Right atrium auricular region (tissue), 2 donors: Measurements from ENCODE around the gene TEX12. TPM values are rescaled to one million over a fixed set of nuclear protein-coding genes. Genes with fewer than 3 reads are reported as not detected.

Experiments used
- DNase-seq: peaks from one replicate; pipeline ENCODE4 v3.0.0-alpha.2; 2019; ENCODE audit warnings: low spot score
- H3K27ac ChIP-seq, 2 donors: fragments of 200-600 bp; sonication (generic); 1 replicate in 1 of 2; 2 replicates in 1 of 2; pipeline ENCODE4 v1.5.1; 2016 to 2019
- H3K27me3 ChIP-seq, 2 donors: fragments of 200-600 bp; sonication (generic); one replicate each; pipeline versions ENCODE4 v1.5.1 to v1.6.0; 2017 to 2019
- H3K36me3 ChIP-seq: fragments of 200-600 bp; sonication (generic); one replicate; pipeline ENCODE4 v1.5.1; 2016
- H3K4me1 ChIP-seq, 2 donors: fragments of 200-600 bp; sonication (generic); one replicate each; pipeline versions ENCODE4 v1.5.1 to v1.6.0; 2017 to 2019
- H3K4me3 ChIP-seq, 2 donors: fragments of 200-600 bp; sonication (generic); 1 replicate in 1 of 2; 2 replicates in 1 of 2; pipeline ENCODE4 v1.5.1; 2017 to 2019; ENCODE audit warnings: mild to moderate bottlenecking in 1 of 2, moderate library complexity in 1 of 2
- H3K9me3 ChIP-seq, 2 donors: fragments of 200-600 bp; sonication (generic); one replicate each; pipeline ENCODE4 v1.5.1; 2019
- total RNA-seq, 2 donors: library from RNA; depleted of rRNA; stranded (reverse); fragments of >200 nt; gene quantifications; one replicate each; pipeline ENCODE4 v1.1.0, GENCODE V29; 2016
- TF ChIP-seq, protein P1 (sequence below), 2 donors: fragments of 200-600 bp; sonication (generic); IDR thresholded peaks; one replicate each; pipeline ENCODE4 v1.5.1; 2019; ENCODE audit warnings: antibody characterized with exemption in 2 of 2

The TEX12 gene, protein sequence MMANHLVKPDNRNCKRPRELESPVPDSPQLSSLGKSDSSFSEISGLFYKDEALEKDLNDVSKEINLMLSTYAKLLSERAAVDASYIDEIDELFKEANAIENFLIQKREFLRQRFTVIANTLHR
- not detected for total RNA-seq

DNA sequence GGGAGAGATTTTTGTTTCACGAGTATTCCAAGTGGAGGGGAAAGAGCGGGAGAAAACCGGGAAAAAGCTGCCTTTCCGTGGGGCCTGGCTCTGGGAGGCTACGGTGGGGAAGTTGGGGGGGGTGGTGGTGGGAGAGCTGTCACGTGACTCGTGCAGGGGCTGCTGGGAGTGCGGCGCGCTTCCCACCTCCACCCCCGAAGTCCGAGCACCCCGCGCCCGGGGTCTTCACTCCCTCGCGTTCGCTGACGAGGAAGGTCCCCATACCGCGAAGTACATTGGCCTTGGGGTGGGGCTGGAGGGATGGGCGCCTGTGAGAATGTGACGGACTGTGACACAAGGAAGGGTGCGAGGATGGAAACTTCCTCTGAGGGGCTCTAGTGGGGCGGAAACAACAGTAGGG, at the start of gene TEX12:
TSS of gene TEX12 (plus strand) at position 228 of the 400 bp plus-strand sequence. CDS start 1,897 bp downstream, outside the sequence.
- DNase-seq, result no peak
- no peaks in the 10 kb centered on the region for H3K27me3 ChIP-seq
- H3K27ac ChIP-seq, result no peak within 1 kb of the TSS

DNA sequence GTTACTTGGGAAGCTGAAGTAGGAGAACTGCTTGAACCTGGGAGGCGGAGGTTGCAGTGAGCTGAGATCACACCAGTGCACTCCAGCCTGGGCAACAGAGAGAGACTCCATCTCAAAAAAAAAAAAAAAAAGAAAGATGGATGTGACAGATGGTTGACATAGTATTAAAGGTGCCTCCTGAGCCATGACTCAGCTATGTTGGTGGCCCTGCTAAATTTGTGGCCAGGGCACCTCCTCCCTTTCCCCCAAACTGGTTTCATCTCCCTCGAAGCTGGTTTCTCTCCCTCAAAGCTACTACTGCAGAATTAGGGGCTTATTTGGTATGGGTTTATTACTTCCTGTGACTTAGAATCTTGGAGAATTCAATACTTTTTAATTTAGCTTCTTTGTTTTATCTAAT, 49.0 kb upstream of the TEX12 start:
- H3K27me3 ChIP-seq, result no peaks in the 10 kb centered on the region
- H3K9me3 ChIP-seq, result no peaks in the 10 kb centered on the region
- H3K27ac ChIP-seq, result no peak overlapping the region
- H3K4me1 ChIP-seq, result no peaks in the 10 kb centered on the region
- H3K36me3 ChIP-seq, result peaks cover 8% of the 10 kb centered on the region
- TF ChIP-seq, protein P1, sequence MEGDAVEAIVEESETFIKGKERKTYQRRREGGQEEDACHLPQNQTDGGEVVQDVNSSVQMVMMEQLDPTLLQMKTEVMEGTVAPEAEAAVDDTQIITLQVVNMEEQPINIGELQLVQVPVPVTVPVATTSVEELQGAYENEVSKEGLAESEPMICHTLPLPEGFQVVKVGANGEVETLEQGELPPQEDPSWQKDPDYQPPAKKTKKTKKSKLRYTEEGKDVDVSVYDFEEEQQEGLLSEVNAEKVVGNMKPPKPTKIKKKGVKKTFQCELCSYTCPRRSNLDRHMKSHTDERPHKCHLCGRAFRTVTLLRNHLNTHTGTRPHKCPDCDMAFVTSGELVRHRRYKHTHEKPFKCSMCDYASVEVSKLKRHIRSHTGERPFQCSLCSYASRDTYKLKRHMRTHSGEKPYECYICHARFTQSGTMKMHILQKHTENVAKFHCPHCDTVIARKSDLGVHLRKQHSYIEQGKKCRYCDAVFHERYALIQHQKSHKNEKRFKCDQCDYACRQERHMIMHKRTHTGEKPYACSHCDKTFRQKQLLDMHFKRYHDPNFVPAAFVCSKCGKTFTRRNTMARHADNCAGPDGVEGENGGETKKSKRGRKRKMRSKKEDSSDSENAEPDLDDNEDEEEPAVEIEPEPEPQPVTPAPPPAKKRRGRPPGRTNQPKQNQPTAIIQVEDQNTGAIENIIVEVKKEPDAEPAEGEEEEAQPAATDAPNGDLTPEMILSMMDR (IDR thresholded peaks at IDR 0.05), result no peak
- no peak for DNase-seq
- H3K4me3 ChIP-seq, result no peak overlapping the region

More for the DNA sequence above, at the start of gene TEX12:
- Histone ChIP-seq H3K4me1 (peaks cover 0 to 8% of the 10 kb centered on the region in 2 donors), H3K4me3 (no peak within 1 kb of the TSS), H3K9me3 (no peaks in the 10 kb centered on the region), H3K36me3 (no peaks in the 10 kb centered on the region)
- TF ChIP-seq, protein P1 (IDR thresholded peaks at IDR 0.05), result no peak

DNA sequence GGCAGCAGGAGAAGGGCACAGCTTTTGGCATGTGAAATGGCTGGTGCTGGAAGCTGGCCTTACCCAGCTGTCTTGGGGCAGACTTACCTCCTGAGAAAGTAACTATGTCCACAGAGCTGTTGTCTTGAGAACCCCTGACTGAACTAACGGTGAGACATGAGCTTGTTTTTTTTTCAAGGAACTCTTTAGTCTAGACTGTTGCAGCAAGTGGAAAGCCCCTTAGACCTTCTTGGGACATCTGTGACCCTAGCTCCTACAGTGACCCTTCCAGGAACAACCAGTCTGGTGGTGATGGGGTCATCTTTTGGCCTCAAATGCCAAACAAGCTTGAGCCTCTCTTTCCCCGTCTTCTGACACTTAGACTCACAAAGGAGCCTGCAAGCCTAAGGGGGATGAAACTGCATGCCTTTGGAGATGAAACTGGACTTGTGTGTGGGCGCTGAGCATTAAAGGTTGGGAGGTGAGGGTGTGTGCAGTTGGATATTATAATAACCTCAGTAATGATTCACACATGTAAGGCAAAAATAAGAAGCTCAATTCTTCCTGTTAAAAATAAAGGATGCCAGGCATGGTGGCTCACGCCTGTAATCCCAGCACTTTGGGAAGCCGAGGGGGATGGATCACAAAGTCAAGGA, 45.1 kb upstream of the TEX12 start:
- no peaks in the 10 kb centered on the region for H3K27me3 ChIP-seq
- no peak for DNase-seq
- TF ChIP-seq, protein P1 (IDR thresholded peaks at IDR 0.05), result no peak
- H3K36me3 ChIP-seq, result peaks cover 8% of the 10 kb centered on the region
- H3K4me3 ChIP-seq, result no peak overlapping the region
- no peaks in the 10 kb centered on the region for H3K9me3 ChIP-seq
- no peak overlapping the region for H3K27ac ChIP-seq
- no peaks in the 10 kb centered on the region for H3K4me1 ChIP-seq

DNA sequence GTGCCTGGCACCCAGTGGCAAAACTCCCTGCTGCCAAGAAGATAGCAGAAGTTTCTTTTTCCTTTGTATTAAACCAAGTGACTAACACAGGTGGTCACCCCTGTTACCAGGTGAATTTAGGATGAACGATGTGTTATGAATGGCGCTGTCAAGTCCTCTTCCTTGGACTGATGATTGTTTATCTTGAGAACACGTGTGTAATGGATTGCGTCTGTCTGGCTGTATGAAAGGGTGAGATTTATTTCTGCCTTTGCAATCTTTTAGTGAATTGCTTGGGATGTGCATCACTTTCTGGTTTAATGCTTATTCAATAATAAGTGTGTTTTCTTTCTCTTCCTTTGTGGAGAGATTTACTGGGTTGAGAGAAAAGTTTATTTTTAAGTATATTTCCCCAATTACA, 44.0 kb upstream of the TEX12 start:
- Histone ChIP-seq H3K9me3 (no peaks in the 10 kb centered on the region), H3K27ac (no peak overlapping the region), H3K27me3 (no peaks in the 10 kb centered on the region), H3K4me1 (no peaks in the 10 kb centered on the region), H3K4me3 (no peak overlapping the region), H3K36me3 (peaks cover 8% of the 10 kb centered on the region)
- no peak for DNase-seq
- TF ChIP-seq, protein P1 (IDR thresholded peaks at IDR 0.05), result no peak

DNA sequence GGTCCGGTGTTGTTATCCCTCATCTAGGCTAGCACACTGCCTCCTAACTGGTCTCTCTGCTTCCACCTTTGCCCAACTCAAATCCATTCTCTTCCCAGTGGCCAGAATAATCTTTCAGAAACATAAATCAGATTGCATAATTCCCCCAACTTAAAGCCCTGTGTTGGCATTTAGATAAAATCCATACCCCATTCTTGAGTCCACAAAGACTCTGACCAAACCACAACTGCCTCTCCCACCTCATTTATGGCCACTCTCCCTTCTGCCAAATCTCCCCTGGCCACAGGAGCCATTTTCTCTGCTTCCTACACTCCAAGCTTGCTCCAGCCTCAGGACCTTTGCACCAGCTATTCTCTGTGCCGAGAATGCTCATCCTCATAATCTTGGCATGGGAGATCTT, 40.1 kb upstream of the TEX12 start:
- no peak overlapping the region for H3K27ac ChIP-seq
- H3K27me3 ChIP-seq, result no peaks in the 10 kb centered on the region
- H3K4me3 ChIP-seq, result no peak overlapping the region
- H3K9me3 ChIP-seq, result no peaks in the 10 kb centered on the region
- TF ChIP-seq, protein P1 (IDR thresholded peaks at IDR 0.05), result no peak
- no peaks in the 10 kb centered on the region for H3K36me3 ChIP-seq
- no peaks in the 10 kb centered on the region for H3K4me1 ChIP-seq
- no peak for DNase-seq
